ENCODE results near the gene ARV1.
"Not testable (repeated sequence)": the region's sequence is repeated elsewhere in the genome, so short reads cannot be mapped to it uniquely, and the experiment has no call there.

The ARV1 gene

DNA sequence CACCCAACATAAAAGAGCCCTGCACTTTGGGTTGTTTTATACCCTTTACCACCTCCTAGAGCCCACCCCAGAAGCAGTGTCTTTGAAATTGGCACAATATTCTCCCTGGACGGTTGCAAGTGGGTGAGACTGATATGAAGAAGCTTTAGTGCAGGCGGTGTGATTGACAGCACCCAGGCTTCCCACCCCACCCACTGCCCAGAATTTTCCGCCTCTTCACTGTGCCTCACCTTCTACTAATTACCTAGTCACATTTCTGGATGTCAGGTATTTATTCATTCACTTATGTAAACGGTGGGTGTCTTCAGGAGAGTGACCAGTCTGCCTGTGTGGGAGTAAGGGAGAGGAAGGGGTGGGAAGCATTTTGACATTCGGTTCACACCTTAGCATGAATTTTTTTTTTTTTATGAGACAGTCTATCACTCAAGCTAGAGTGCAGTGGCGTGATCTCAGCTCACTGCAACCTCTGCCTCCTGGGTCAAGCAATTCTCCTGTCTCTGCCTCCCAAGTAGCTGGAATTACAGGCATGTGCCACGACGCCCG is 62.9 kb downstream of the ARV1 start:
- no peak for DNase-seq (ENCODE audit: low spot score)

DNA sequence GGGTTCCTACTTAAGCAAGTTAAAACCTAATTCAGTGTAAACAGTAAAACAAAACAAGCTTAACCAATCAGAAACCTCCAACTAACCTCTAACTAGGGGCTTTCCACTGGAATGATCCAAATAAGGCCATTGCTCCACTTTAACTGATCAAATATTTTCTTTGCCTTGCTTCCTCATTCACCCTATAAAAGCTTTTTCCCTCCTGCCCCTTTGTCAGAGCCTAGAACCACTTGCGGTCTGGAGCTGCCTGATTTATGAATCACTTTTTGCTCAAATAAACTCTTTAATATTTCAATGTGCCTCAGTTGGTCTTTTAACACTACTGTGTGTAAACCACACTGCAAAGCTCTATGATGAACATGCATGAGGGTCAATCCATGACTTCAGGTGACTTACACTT is 65.7 kb downstream of the ARV1 start:
- no peak for DNase-seq (ENCODE audit: low spot score)

DNA sequence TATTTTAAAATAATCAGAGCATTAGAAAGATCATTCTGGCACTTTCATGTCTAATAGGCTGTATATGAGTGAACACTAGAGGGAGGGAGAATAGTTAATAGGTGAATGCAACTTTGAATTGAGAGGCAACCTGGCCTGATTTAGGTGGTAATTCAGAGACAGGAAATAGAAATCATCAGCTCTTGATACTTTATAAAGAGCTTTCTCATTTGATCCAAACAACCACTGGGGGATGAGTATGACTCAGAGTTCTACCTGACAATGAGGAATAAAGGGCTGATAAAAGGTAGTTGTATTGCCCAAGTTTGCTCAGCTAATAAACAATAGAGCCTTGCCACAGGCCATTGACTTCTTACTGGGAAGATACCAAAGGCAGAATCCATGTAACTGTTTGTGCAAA is 66.4 kb downstream of the ARV1 start:
- no peak for DNase-seq (ENCODE audit: low spot score)

DNA sequence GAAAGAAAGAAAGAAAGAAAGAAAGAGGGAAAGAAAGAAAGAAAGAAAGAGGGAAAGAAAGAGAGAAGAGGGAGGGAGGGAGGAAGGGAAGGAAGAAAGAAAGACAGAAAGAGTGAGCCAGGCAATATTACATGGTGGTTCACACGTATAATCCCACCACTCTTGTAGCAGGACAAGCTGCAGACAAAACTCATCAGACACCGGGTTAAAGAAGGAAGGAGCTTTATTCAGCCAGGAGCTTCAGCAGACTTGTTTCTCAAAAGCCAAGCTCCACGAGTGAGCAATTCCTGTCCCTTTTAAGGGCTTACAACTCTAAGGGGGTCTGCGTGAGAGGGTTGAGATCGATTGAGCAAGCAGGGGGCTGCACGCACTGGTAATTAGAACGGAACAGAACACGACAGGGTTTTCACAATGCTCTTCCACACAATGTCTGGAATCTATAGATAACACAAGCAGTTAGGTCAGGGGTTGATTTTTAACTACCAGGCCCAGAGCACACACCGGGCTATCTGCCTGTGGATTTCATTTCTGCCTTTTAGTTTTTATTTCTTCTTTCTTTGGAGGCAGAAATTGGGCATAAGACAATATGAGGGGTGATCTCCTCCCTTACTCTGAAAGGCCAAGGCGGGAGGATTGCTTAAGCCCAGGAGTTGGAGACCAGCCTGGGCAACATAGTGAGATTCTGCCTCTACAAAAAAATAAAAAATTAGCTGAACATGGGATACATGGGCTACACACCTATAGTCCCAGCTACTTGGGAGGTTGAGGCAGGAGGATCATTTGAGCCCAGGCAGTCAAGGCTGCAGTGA is 67.2 kb downstream of the ARV1 start:
- not testable (repeated sequence) for DNase-seq (ENCODE audit: low spot score)

DNA sequence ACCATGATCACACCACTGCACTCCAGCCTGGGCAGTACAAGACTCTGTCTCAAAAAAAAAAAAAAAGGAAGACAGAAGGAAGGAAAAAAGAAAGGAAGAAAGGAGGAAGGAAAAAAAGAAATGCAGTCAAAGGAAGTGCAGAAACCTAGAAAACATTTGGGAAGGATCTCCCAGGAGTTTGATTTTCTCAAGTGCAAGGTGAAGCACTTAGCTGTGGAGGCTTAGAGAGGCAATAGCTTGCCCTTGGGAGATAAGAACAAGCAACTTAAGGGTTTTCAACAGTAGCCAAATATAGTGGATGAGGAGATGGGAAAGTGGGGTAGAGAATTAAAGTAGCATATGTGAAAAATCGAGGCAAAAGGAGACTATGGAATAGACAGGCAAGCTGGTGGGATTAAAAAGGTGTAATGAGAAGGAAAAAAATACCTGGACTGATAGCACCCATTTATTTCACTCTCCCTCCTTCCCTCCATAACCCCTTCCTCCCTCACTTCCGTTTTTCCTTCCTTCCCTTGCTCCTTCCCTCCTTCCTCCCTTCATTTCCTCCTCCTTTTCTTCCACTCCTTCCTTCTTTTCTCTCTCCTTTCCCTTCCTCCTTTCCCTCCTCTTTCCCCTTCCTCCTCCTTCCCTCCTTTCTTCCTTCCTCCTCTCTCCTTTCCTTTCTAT is 68.0 kb downstream of the ARV1 start:
- no peak for DNase-seq (ENCODE audit: low spot score)

DNA sequence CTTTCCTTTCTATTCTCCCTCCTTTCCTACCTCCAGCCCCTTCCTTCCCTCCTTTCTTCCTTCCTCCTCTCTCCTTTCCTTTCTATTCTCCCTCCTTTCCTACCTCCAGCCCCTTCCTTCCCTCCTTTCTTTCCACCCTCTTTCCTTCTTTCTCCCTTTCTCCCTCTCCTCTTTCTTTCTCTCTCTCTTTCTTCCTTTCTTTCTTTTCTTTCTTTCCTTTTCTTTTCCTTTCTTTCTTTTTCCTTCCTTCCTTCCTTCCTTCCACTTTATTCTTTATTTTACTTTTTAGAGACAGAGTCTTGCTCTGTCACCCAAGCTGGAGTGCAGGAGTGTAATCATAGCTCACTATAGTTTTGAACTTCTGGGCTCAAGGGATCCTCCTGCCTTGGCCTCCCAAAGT is 68.6 kb downstream of the ARV1 start:
- DNase-seq (ENCODE audit: low spot score) = not testable (repeated sequence)

DNA sequence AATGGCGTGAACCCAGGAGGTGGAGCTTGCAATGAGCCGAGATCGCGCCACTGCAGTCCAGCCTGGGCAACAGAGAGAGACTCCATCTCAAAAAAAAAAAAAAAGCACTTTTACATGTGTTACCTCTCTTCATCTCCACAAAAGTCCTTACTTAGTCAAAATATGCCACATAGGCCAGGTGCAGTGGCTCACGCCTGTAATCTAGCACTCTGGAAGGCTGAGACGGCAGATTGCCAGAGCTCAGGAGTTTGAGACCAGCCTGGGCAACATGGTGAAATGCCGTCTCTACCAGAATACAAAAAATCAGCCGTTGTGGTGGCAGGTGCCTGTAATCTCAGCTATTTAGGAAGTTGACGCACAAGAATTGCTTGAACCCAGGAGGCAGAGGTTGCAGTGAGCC is 69.5 kb downstream of the ARV1 start:
- DNase-seq (ENCODE audit: low spot score) = not testable (repeated sequence)

DNA sequence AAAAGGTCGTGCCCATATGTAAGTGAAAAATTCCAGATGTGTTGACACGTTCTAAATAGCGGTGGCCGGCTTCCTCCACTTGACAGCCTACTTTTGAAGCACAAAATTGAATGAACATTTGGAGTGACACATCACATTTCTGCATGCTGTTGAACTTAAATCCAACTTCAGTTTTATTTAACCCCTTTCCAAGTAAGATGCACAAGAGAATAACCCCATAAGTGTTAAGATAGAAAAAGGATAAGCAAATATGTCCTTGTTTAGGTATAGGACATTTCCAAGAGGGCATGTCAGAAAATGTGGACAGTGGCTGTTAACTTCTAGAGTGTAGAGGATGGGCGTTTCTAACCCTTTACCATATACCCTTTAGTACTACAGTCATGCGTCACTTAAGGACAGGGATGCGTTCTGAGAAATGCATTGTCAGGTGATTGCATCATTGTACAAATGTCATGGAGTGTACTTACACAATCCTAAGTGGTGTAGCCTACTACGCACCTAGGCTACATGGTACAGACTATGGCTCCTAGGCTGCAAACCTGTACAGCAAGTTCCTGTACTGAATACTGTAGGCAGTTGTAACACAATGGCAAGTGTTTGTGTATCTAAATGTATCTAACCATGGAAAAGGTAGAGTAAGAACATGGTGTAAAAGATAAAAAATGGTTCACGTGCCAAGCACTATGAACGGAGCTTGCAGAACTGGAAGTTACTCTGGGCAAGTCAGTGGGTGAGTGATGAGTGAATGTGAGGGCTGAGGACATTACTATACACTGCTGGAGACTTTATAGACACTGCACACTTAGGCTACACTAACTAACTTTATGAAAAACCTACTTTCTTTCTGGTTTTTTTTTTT is 70.5 kb downstream of the ARV1 start:
- no peak for DNase-seq (ENCODE audit: low spot score)

Measured in hepatic stellate cell (primary cell).